ENCODE results near the gene TSPAN15.

The TSPAN15 gene

GRCh38 chr10:69459893-69460575 is 8.8 kb downstream of the TSPAN15 start:
- DNase-seq (ENCODE audit: low read depth) = no peak
- no peak for TF ChIP-seq CTCF (conservative IDR thresholded peaks at IDR 0.05; ENCODE audit: low read depth, low read length)

GRCh38 chr10:69460576-69461242 is 9.4 kb downstream of the TSPAN15 start:
- H3K4me3 ChIP-seq (ENCODE audit: low read depth, low read length) = no peak overlapping the region
- TF ChIP-seq CTCF (conservative IDR thresholded peaks at IDR 0.05; ENCODE audit: low read depth, low read length) = no peak
- DNase-seq (ENCODE audit: low read depth) = no peak

More at GRCh38 chr10:69459893-69460575, 8.8 kb downstream of the TSPAN15 start:
- no peak overlapping the region for H3K4me3 ChIP-seq (ENCODE audit: low read depth, low read length)

- DNase-seq (ENCODE audit: low read depth) = no peak
- no peak for TF ChIP-seq CTCF (conservative IDR thresholded peaks at IDR 0.05; ENCODE audit: low read depth, low read length)
- no peak overlapping the region for H3K4me3 ChIP-seq (ENCODE audit: low read depth, low read length)
Observed at GRCh38 chr10:69461243-69462025, 10.2 kb downstream of the TSPAN15 start.

- no peak for TF ChIP-seq CTCF (conservative IDR thresholded peaks at IDR 0.05; ENCODE audit: low read depth, low read length)
Observed at GRCh38 chr10:69463886-69464285, 12.6 kb downstream of the TSPAN15 start.

GRCh38 chr10:69464401-69464800 is 13.1 kb downstream of the TSPAN15 start:
- DNase-seq (ENCODE audit: low read depth) = no peak
- no peak for TF ChIP-seq CTCF (conservative IDR thresholded peaks at IDR 0.05; ENCODE audit: low read depth, low read length)
- no peak overlapping the region for H3K4me3 ChIP-seq (ENCODE audit: low read depth, low read length)

More at GRCh38 chr10:69463886-69464285, 12.6 kb downstream of the TSPAN15 start:
- no peak overlapping the region for H3K4me3 ChIP-seq (ENCODE audit: low read depth, low read length)
- DNase-seq (ENCODE audit: low read depth) = no peak

- TF ChIP-seq CTCF (conservative IDR thresholded peaks at IDR 0.05; ENCODE audit: low read depth, low read length) = no peak
- no peak overlapping the region for H3K4me3 ChIP-seq (ENCODE audit: low read depth, low read length)
- DNase-seq (ENCODE audit: low read depth) = no peak
Observed at GRCh38 chr10:69464801-69465401, 13.6 kb downstream of the TSPAN15 start.
